Caco-2 (cell line): ENCODE data around the gene GNG7. TPM values are rescaled to one million over a fixed set of nuclear protein-coding genes. Genes with fewer than 3 reads are reported as not detected.

ENCODE experiments used
- BruUV-seq: library from RNA; stranded (reverse); fragments of 400-500 nt; replicated peaks from 2 replicates; lab custom pipeline; 2021; lab: Mats Ljungman, UMichigan
- CTCF ChIA-PET: fragments of 300-600 bp; sonication (Branson Sonifier 250); formaldehyde crosslinking; loops from one replicate; lab custom pipeline; 2022; ENCODE audit warnings: antibody characterized with exemption; lab: Charles Lee
- POLR2A ChIA-PET: fragments of 300-600 bp; sonication (Branson Sonifier 250); formaldehyde crosslinking; loops from one replicate; lab custom pipeline; 2022; ENCODE audit warnings: antibody characterized with exemption; lab: Charles Lee
- DNase-seq, 2 experiments: peaks; one replicate each; pipeline versions ENCODE4 v3.0.0 to v3.0.0-alpha.2; 2020 to 2022
- H3K27me3 ChIP-seq: replicated peaks from 2 replicates; pipeline ENCODE4 v1.6.0; 2011; ENCODE audit warnings: low read length; ENCODE audit not compliant: control insufficient read depth, insufficient read depth
- H3K36me3 ChIP-seq: 2 replicates; pipeline ENCODE4 v1.5.1; 2011; ENCODE audit warnings: low read length; ENCODE audit not compliant: control insufficient read depth, insufficient read depth
- H3K4me1 ChIP-seq: fragments of 250-450 bp; sonication (Bioruptor Pico); 2 replicates; pipeline ENCODE4 v1.5.1; 2020; ENCODE audit warnings: mild to moderate bottlenecking
- H3K4me3 ChIP-seq: 2 replicates; pipeline ENCODE4 v1.5.1; 2011; ENCODE audit warnings: low read depth, mild to moderate bottlenecking, control low read depth, low read length
- H3K9me3 ChIP-seq: fragments of 250-450 bp; sonication (Bioruptor Pico); 2 replicates; pipeline ENCODE4 v1.5.1; 2020; ENCODE audit warnings: mild to moderate bottlenecking, moderate library complexity
- H3K27ac Mint-ChIP-seq: one replicate; pipeline ENCODE4 v1.8.0; 2022; ENCODE audit warnings: mixed read lengths; ENCODE audit not compliant: unreplicated experiment
- H3K27me3 Mint-ChIP-seq: one replicate; pipeline ENCODE4 v1.8.0; 2022; ENCODE audit warnings: mixed read lengths; ENCODE audit not compliant: insufficient read depth, unreplicated experiment
- H3K36me3 Mint-ChIP-seq: one replicate; pipeline ENCODE4 v1.8.0; 2022; ENCODE audit warnings: mild to moderate bottlenecking, mixed read lengths; ENCODE audit not compliant: insufficient read depth, unreplicated experiment
- H3K4me1 Mint-ChIP-seq: one replicate; pipeline ENCODE4 v1.8.0; 2022; ENCODE audit warnings: low read depth, mixed read lengths; ENCODE audit not compliant: unreplicated experiment
- H3K4me3 Mint-ChIP-seq: one replicate; pipeline ENCODE4 v1.8.0; 2022; ENCODE audit warnings: mild to moderate bottlenecking, moderate library complexity, mixed read lengths; ENCODE audit not compliant: unreplicated experiment
- H3K9me3 Mint-ChIP-seq: one replicate; pipeline ENCODE4 v1.8.0; 2022; ENCODE audit warnings: mixed read lengths; ENCODE audit not compliant: unreplicated experiment
- CTCF ChIP-seq, 2 experiments: fragments of 200-600 bp in 1 of 2; IDR thresholded peaks; 1 replicate in 1 of 2; 2 replicates in 1 of 2; pipeline versions ENCODE4 v1.5.1 to v1.8.0; 2011 to 2022; ENCODE audit warnings: antibody characterized with exemption in 1 of 2, control low read depth in 1 of 2, inconsistent platforms in 1 of 2, low read depth in 1 of 2, low read length in 1 of 2, mild to moderate bottlenecking in 1 of 2, moderate library complexity in 1 of 2; ENCODE audit not compliant: insufficient read depth in 1 of 2, severe bottlenecking in 1 of 2, unreplicated experiment in 1 of 2
- intact Hi-C: fragments of 100-400 bp; cut with micrococcal nuclease; formaldehyde crosslinking; loops from one replicate; pipeline ENCODE4 v1.10.0; 2022; ENCODE audit not compliant: unreplicated experiment
- total RNA-seq: library from RNA; stranded (reverse); gene quantifications from 2 replicates; pipeline ENCODE4 v1.2.3, GENCODE V29; 2022

The GNG7 gene
- total RNA-seq, 1 experiment from 2014 or later: 0.43 TPM

GRCh38 chr19:2685204-2685704, 17.2 kb downstream of the GNG7 start:
- no peak for TF ChIP-seq CTCF (IDR thresholded peaks at IDR 0.05; ENCODE audit: insufficient read depth in 1 of 2, low read depth in 1 of 2, low read length in 1 of 2, severe bottlenecking in 1 of 2, unreplicated experiment in 1 of 2)
- Mint-ChIP-seq H3K4me1 (no peaks in the 10 kb centered on the region), H3K27me3 (no peaks in the 10 kb centered on the region), H3K27ac (no peak overlapping the region), H3K9me3 (no peaks in the 10 kb centered on the region), H3K36me3 (no peaks in the 10 kb centered on the region), H3K4me3 (no peak overlapping the region)
- Histone ChIP-seq H3K4me1 (no peaks in the 10 kb centered on the region), H3K9me3 (no peaks in the 10 kb centered on the region), H3K4me3 (no peak overlapping the region), H3K27me3 (no peaks in the 10 kb centered on the region), H3K36me3 (no peaks in the 10 kb centered on the region)
- ChIA-PET CTCF (no interaction called here), POLR2A (no interaction called here)
- intact Hi-C loops: no loop called here
- DNase-seq: no peak
- BruUV-seq: no TSS peak

DNA sequence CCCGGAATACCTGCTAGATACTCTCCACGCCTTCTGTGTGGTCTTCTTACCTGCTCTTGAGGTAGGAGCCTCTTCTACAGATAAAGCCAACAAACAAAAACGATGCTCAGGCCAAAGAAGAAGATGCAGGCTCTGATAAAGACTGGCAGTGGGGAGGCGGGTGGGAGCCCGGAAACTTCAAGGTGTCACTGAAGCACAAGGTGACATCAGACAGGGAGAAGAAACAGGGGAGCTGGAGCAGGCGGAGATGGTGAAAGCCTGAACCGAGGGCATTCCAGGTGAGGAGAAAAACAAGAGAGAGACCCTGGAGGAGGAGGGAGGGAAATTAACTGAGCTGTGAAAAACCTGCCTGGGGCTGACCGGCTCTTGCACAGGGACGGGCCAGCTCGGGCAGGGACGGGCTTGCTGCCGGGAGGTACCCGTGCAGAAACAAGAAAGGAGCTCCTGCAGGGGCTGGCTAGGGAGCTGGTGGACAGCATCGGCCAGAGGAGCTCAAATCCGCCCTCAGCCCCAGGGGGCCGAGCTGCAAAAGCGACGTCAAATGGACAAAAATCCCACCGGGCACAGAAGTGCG, 19.0 kb downstream of the GNG7 start:
- Mint-ChIP-seq H3K27me3 (no peaks in the 10 kb centered on the region), H3K9me3 (no peaks in the 10 kb centered on the region), H3K4me3 (no peak overlapping the region), H3K4me1 (no peaks in the 10 kb centered on the region), H3K27ac (no peak overlapping the region), H3K36me3 (no peaks in the 10 kb centered on the region)
- intact Hi-C loops: no loop called here
- POLR2A ChIA-PET: no interaction called here
- no peaks in the 10 kb centered on the region for H3K36me3 ChIP-seq
- no peak for DNase-seq
- CTCF ChIA-PET: no interaction called here
- H3K4me1 ChIP-seq: no peaks in the 10 kb centered on the region
- H3K9me3 ChIP-seq: no peaks in the 10 kb centered on the region
- no peak for TF ChIP-seq CTCF (IDR thresholded peaks at IDR 0.05; ENCODE audit: insufficient read depth in 1 of 2, low read depth in 1 of 2, low read length in 1 of 2, severe bottlenecking in 1 of 2, unreplicated experiment in 1 of 2)
- no TSS peak for BruUV-seq
- no peak overlapping the region for H3K4me3 ChIP-seq
- no peaks in the 10 kb centered on the region for H3K27me3 ChIP-seq

DNA sequence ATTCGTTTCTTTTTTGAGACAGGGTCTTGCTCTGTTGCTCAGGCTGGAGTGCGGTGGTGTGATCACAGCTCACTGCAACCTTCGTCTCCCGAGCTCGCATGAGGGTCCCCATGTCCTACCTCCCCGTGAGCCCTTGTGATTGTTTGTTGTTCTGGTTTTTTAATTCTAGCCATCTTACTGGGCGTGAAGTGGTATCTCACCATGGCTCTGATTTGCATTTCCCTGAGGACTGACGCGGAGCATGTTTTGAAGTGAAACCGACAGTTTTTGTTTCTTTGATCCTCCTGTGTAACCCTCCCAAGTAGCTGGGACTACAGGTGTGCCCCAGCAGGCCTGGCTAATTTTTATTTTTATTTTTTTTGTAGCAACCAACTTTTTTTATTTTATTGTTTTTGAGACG, 21.7 kb downstream of the GNG7 start:
- BruUV-seq: no TSS peak
- no peaks in the 10 kb centered on the region for H3K4me1 ChIP-seq
- intact Hi-C loops: no loop called here
- H3K27me3 Mint-ChIP-seq: no peaks in the 10 kb centered on the region
- H3K36me3 Mint-ChIP-seq: no peaks in the 10 kb centered on the region
- H3K9me3 ChIP-seq: no peaks in the 10 kb centered on the region
- H3K4me3 Mint-ChIP-seq: no peak overlapping the region
- TF ChIP-seq CTCF (IDR thresholded peaks at IDR 0.05; ENCODE audit: insufficient read depth in 1 of 2, low read depth in 1 of 2, low read length in 1 of 2, severe bottlenecking in 1 of 2, unreplicated experiment in 1 of 2): no peak
- H3K27me3 ChIP-seq: no peaks in the 10 kb centered on the region
- H3K36me3 ChIP-seq: no peaks in the 10 kb centered on the region
- H3K9me3 Mint-ChIP-seq: no peaks in the 10 kb centered on the region
- POLR2A ChIA-PET: no interaction called here
- CTCF ChIA-PET: no interaction called here
- DNase-seq: no peak
- no peak overlapping the region for H3K4me3 ChIP-seq
- no peak overlapping the region for H3K27ac Mint-ChIP-seq
- no peaks in the 10 kb centered on the region for H3K4me1 Mint-ChIP-seq
